Measurements from ENCODE around the gene EGF.

DNA sequence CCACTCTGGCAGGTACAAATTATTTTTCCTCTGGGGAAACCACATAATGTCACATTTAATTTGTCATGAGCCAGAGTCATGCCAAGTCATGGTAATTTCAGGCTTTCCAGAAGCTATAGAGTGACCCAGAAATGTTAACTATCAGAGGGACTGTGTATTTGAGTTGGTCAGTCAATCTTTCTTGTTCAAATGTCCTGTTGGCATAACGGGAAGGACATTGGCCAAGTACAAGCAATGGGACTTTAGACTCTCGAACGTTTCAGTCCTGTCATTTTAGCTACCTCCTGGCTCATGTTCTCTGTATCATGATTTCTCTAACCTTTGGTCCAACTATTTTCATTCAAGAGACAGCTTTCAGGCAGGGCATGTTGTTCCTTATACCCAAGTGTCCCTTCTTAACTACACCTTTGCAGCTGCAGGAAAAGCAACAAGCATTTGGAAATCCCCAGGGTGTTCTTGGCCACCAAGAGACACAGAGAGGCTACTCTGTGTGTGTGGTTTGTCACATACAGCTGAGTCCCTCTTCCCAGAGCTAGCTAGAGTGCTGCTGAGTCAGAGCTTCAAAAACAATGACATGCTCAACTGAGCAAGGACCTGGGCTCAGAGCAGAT is 142.6 kb downstream of the EGF start:
- TF ChIP-seq, protein P1, sequence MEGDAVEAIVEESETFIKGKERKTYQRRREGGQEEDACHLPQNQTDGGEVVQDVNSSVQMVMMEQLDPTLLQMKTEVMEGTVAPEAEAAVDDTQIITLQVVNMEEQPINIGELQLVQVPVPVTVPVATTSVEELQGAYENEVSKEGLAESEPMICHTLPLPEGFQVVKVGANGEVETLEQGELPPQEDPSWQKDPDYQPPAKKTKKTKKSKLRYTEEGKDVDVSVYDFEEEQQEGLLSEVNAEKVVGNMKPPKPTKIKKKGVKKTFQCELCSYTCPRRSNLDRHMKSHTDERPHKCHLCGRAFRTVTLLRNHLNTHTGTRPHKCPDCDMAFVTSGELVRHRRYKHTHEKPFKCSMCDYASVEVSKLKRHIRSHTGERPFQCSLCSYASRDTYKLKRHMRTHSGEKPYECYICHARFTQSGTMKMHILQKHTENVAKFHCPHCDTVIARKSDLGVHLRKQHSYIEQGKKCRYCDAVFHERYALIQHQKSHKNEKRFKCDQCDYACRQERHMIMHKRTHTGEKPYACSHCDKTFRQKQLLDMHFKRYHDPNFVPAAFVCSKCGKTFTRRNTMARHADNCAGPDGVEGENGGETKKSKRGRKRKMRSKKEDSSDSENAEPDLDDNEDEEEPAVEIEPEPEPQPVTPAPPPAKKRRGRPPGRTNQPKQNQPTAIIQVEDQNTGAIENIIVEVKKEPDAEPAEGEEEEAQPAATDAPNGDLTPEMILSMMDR (IDR thresholded peaks at IDR 0.05), result no peak
- TF ChIP-seq, protein P2, sequence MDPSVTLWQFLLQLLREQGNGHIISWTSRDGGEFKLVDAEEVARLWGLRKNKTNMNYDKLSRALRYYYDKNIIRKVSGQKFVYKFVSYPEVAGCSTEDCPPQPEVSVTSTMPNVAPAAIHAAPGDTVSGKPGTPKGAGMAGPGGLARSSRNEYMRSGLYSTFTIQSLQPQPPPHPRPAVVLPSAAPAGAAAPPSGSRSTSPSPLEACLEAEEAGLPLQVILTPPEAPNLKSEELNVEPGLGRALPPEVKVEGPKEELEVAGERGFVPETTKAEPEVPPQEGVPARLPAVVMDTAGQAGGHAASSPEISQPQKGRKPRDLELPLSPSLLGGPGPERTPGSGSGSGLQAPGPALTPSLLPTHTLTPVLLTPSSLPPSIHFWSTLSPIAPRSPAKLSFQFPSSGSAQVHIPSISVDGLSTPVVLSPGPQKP (IDR thresholded peaks at IDR 0.05; ENCODE audit: low read depth, low read length), result no peak
- TF ChIP-seq RFX5 (IDR thresholded peaks at IDR 0.05), result no peak
- TF ChIP-seq BHLHE40 (IDR thresholded peaks at IDR 0.05; ENCODE audit: low read depth, low read length), result no peak
- TF ChIP-seq, protein P3, sequence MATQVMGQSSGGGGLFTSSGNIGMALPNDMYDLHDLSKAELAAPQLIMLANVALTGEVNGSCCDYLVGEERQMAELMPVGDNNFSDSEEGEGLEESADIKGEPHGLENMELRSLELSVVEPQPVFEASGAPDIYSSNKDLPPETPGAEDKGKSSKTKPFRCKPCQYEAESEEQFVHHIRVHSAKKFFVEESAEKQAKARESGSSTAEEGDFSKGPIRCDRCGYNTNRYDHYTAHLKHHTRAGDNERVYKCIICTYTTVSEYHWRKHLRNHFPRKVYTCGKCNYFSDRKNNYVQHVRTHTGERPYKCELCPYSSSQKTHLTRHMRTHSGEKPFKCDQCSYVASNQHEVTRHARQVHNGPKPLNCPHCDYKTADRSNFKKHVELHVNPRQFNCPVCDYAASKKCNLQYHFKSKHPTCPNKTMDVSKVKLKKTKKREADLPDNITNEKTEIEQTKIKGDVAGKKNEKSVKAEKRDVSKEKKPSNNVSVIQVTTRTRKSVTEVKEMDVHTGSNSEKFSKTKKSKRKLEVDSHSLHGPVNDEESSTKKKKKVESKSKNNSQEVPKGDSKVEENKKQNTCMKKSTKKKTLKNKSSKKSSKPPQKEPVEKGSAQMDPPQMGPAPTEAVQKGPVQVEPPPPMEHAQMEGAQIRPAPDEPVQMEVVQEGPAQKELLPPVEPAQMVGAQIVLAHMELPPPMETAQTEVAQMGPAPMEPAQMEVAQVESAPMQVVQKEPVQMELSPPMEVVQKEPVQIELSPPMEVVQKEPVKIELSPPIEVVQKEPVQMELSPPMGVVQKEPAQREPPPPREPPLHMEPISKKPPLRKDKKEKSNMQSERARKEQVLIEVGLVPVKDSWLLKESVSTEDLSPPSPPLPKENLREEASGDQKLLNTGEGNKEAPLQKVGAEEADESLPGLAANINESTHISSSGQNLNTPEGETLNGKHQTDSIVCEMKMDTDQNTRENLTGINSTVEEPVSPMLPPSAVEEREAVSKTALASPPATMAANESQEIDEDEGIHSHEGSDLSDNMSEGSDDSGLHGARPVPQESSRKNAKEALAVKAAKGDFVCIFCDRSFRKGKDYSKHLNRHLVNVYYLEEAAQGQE (IDR thresholded peaks at IDR 0.05), result no peak
- TF ChIP-seq NFE2L2 (conservative IDR thresholded peaks at IDR 0.05; ENCODE audit: low read length), result no peak
- TF ChIP-seq MAFK (IDR thresholded peaks at IDR 0.05; ENCODE audit: partially characterized antibody), result no peak
